ENCODE results near the gene TOM1L2.

GRCh38 chr17:17805575-17805974 is 166.6 kb downstream of the TOM1L2 start:
- TF ChIP-seq CTCF (IDR thresholded peaks at IDR 0.05; ENCODE audit: low read length) (no peak), EZH2 (optimal IDR thresholded peaks at IDR 0.05; ENCODE audit: low read depth, low read length) (no peak)

Data from MM.1S (cell line).